Heart right ventricle (tissue), 16 donors: ENCODE results near the gene WASHC2A. TPM values are rescaled to one million over a fixed set of nuclear protein-coding genes. Genes with fewer than 3 reads are reported as not detected.
"Not testable (repeated sequence)": the region's sequence is repeated elsewhere in the genome, so short reads cannot be mapped to it uniquely, and the experiment has no call there.

ENCODE experiments used
- ATAC-seq, 8 donors: fragments of 200-7000 bp; cut with Tn5 transposase; one replicate each; pipeline ENCODE4 v1.9.1; 2020; ENCODE audit warnings: mild to moderate bottlenecking in 8 of 8, moderate library complexity in 8 of 8, moderate number of reproducible peaks in 1 of 8
- DNase-seq, 2 donors: peaks; one replicate each; pipeline ENCODE4 v3.0.0-alpha.2; 2020
- H3K27ac ChIP-seq, 10 donors: fragments of 200-600 bp; sonication (generic) in 2 of 10; one replicate each; pipeline versions ENCODE4 v1.5.0 to v1.8.0; 2020 to 2022; ENCODE audit warnings: mild to moderate bottlenecking in 3 of 10
- H3K27me3 ChIP-seq, 7 donors: fragments of 200-600 bp; one replicate each; pipeline ENCODE4 v1.8.0; 2021 to 2022; ENCODE audit warnings: mild to moderate bottlenecking in 2 of 7
- H3K36me3 ChIP-seq, 9 donors: fragments of 200-600 bp; sonication (generic) in 1 of 9; one replicate each; pipeline versions ENCODE4 v1.5.0 to v1.8.0; 2020 to 2022; ENCODE audit warnings: mild to moderate bottlenecking in 2 of 9
- H3K4me1 ChIP-seq, 9 donors: fragments of 200-600 bp; sonication (generic) in 1 of 9; one replicate each; pipeline versions ENCODE4 v1.5.0 to v1.8.0; 2020 to 2022; ENCODE audit warnings: mild to moderate bottlenecking in 4 of 9
- H3K4me3 ChIP-seq, 10 donors: fragments of 200-600 bp; sonication (generic) in 2 of 10; one replicate each; pipeline versions ENCODE4 v1.5.0 to v1.8.0; 2020 to 2022; ENCODE audit warnings: mild to moderate bottlenecking in 7 of 10, moderate library complexity in 2 of 10
- H3K9me3 ChIP-seq, 11 donors: fragments of 200-600 bp in 10 of 11; sonication (generic) in 2 of 11; one replicate each; pipeline versions ENCODE4 v1.5.0 to v1.8.0; 2013 to 2022; ENCODE audit warnings: mild to moderate bottlenecking in 2 of 11, control low read depth in 1 of 11, moderate library complexity in 1 of 11
- CTCF ChIP-seq, 9 donors: fragments of 200-600 bp; sonication (generic) in 2 of 9; IDR thresholded peaks; one replicate each; pipeline versions ENCODE4 v1.5.0 to v1.8.0; 2021 to 2022; ENCODE audit warnings: antibody characterized with exemption in 9 of 9, mild to moderate bottlenecking in 5 of 9, moderate library complexity in 1 of 9
- WGBS, 2 donors: extraction: QIAGEN DNeasy Blood & Tissue Kit; methylation state at CpG; one replicate each; pipeline ENCODE4 v1.1.7; 2013; ENCODE audit warnings: inconsistent platforms in 1 of 2; 5-methylcytosine and 5-hydroxymethylcytosine counted together
- intact Hi-C, 10 donors: fragments of 100-400 bp; cut with DNase I; formaldehyde crosslinking; loops; one replicate each; pipeline versions ENCODE4 v1.11.1 to v1.14.2; 2022
- long read RNA-seq, 3 donors: library from polyadenylated mRNA; unstranded; transcript quantifications; one replicate each; pipeline ENCODE4 v2.0.0, GENCODE V29; 2020 to 2021
- polyA plus RNA-seq, 2 donors: library from polyadenylated mRNA; stranded (reverse); fragments of 200-250 nt; gene quantifications; one replicate each; pipeline ENCODE4 v1.2.3, GENCODE V29; 2013
- total RNA-seq, 10 donors: library from RNA; stranded (reverse); fragmentation: NEBNext Ultra II Directional in 3 of 10; extraction: Animal tissue kit (Norgen Biotek cat#: 25700) in 3 of 10; gene quantifications; one replicate each; pipeline versions ENCODE4 v1.2.1 to v1.2.4, GENCODE V29; 2021 to 2023
- donor health status: Arrhythmogenic right ventricular cardiomyopathy.
- donor health status: ischemic (EF 13 %, LVEDD 7.1; RV severe dilation, severe dysfunction).
- donor health status: healthy with polysubstance abuse.
- donor health status: DM: no; HTN: yes; CAD: no.
- donor health status: DM: no; HTN: no; CAD: no.
- donor health status: ischemic (EF 25% LVEDD 6.9; RV normal size, moderate dysfunction).
- donor health status: ischemic (EF 25% LVEDD 5.7; RV mildly dilated, moderate dysfunction).
- donor health status: healthy.
- donor health status: DM: yes; HTN: yes; CAD: no.
- donor health status: Ischemic cardiomyopathy.
- donor health status: ischemic (EF 35%, LVEDD 5.7; RV mildly dilated, moderate dysfunction).
- donor health status: nonischemic (EF 11% LVEDD 7.7; RV severe dilation, severe dysfunction).
- donor health status: DM: yes; HTN: yes; CAD: no.
- donor health status: PGD.
- donor health status: ischemic (EF 29% LVEDD 5.4; RV normal size, mild dysfunction).
- donor health status: nonischemic (EF 23%, LVEDD 6.1; RV moderate dilation, normal function).

Gene WASHC2A
- 10 to 100 TPM; 21.0 to 55.0 (median 31.8) TPM for total RNA-seq
- polyA plus RNA-seq = 10 to 100 TPM; 12.7 to 15.8 TPM
- long read RNA-seq, donor 1, full-length matches to known transcripts = 38 of 83 reads
- long read RNA-seq, donor 1, partial matches to known transcripts = 27 of 83 reads
- long read RNA-seq, donor 1, other reads (novel, unspliced or antisense) = 18 of 83 reads
- long read RNA-seq, donor 2, full-length matches to known transcripts = 79 of 192 reads
- long read RNA-seq, donor 2, partial matches to known transcripts = 48 of 192 reads
- long read RNA-seq, donor 2, other reads (novel, unspliced or antisense) = 65 of 192 reads
- long read RNA-seq, donor 3, full-length matches to known transcripts = 28 of 102 reads
- long read RNA-seq, donor 3, partial matches to known transcripts = 49 of 102 reads
- long read RNA-seq, donor 3, other reads (novel, unspliced or antisense) = 25 of 102 reads

- intact Hi-C loops = not testable (repeated sequence)
- peak within 1 kb of the TSS in 9 of 10 donors; percentile 52 to 89 (median 83) for H3K27ac ChIP-seq
- 0% methylated on average over 45 to 50 of the region's 73 CpGs for whole genome bisulfite sequencing, 2 donors
Measured at GRCh38 chr10:50067546-50068351, at the start of gene WASHC2A. WASHC2A (plus strand) TSS chr10:50067954; CDS start chr10:50068006, 52 bp downstream.

GRCh38 chr10:50019279-50019678, 48.5 kb upstream of the WASHC2A start:
- H3K4me1 ChIP-seq, H3K27ac ChIP-seq, DNase-seq, H3K9me3 ChIP-seq, intact Hi-C loops, ATAC-seq, H3K4me3 ChIP-seq, H3K36me3 ChIP-seq, H3K27me3 ChIP-seq: not testable (repeated sequence)
- WGBS, 2 donors = 85 to 92% methylated on average over 3 of the region's 3 CpGs

More at GRCh38 chr10:50067546-50068351, at the start of gene WASHC2A:
- peaks cover 0 to 13% (median 4%) of the 10 kb centered on the region in 9 donors for H3K4me1 ChIP-seq
- H3K27me3 ChIP-seq, H3K9me3 ChIP-seq: not testable (repeated sequence)
- peak within 1 kb of the TSS; percentile 55 to 96 (median 76) for H3K4me3 ChIP-seq
- peak; percentile 97 to 99 (median 99) for ATAC-seq
- DNase-seq = peak; percentile 89 to 93
- peaks cover 0 to 18% (median 0%) of the 10 kb centered on the region in 9 donors for H3K36me3 ChIP-seq

GRCh38 chr10:50020451-50021024, 47.2 kb upstream of the WASHC2A start:
- H3K27me3 ChIP-seq = peaks cover 0 to 10% (median 4%) of the 10 kb centered on the region in 7 donors
- H3K27ac ChIP-seq, H3K4me3 ChIP-seq, ATAC-seq, intact Hi-C loops, H3K9me3 ChIP-seq, H3K4me1 ChIP-seq, DNase-seq, H3K36me3 ChIP-seq: not testable (repeated sequence)
- WGBS, 2 donors = 81 to 87% methylated on average over 13 of the region's 13 CpGs

- TF ChIP-seq CTCF (IDR thresholded peaks at IDR 0.05) = no peak
- H3K36me3 ChIP-seq = no peaks in the 10 kb centered on the region
- H3K9me3 ChIP-seq = no peaks in the 10 kb centered on the region
- DNase-seq (no peak), ATAC-seq (no peak)
- no peak overlapping the region for H3K4me3 ChIP-seq
- WGBS, 2 donors = 73 to 79% methylated on average over 3 of the region's 3 CpGs
- no peaks in the 10 kb centered on the region for H3K4me1 ChIP-seq
- intact Hi-C loops = no loop called here
- H3K27ac ChIP-seq = no peak overlapping the region
- H3K27me3 ChIP-seq = peaks cover 0 to 14% (median 5%) of the 10 kb centered on the region in 7 donors
Measured at GRCh38 chr10:50021646-50022045, 46.1 kb upstream of the WASHC2A start.

- H3K27ac ChIP-seq, H3K4me3 ChIP-seq, H3K9me3 ChIP-seq, intact Hi-C loops, DNase-seq, H3K36me3 ChIP-seq, H3K4me1 ChIP-seq: not testable (repeated sequence)
- 24 to 36% methylated on average over 29 to 30 of the region's 37 CpGs for WGBS, 2 donors
- H3K27me3 ChIP-seq = peaks cover 0 to 14% (median 6%) of the 10 kb centered on the region in 7 donors
- peak in 2 of 8 donors; percentile 24 to 49 for ATAC-seq
Measured at GRCh38 chr10:50024716-50025383, 42.9 kb upstream of the WASHC2A start.
